H9 (cell line): Measurements from ENCODE around the gene ARHGDIB. TPM values are rescaled to one million over a fixed set of nuclear protein-coding genes. Genes with fewer than 3 reads are reported as not detected.
A peak's percentile ranks its signal among the peaks of the same experiment; 100 is the strongest.

Source experiments
- DNase-seq: peaks from one replicate; pipeline ENCODE4 v3.0.0-alpha.2; 2017
- H2AFZ ChIP-seq: one replicate; pipeline ENCODE4 v1.6.1; 2013; ENCODE audit warnings: mild to moderate bottlenecking, low read length, control low read depth, moderate library complexity
- H2AK5ac ChIP-seq: 2 replicates; pipeline ENCODE4 v1.6.1; 2013; ENCODE audit warnings: low read length, control low read depth, mixed read lengths; ENCODE audit not compliant: insufficient read length
- H2BK120ac ChIP-seq: one replicate; pipeline ENCODE4 v1.6.1; 2013; ENCODE audit warnings: low read depth, mild to moderate bottlenecking, low read length, control low read depth, inconsistent platforms; ENCODE audit not compliant: poor library complexity, severe bottlenecking
- H2BK12ac ChIP-seq: 2 replicates; pipeline ENCODE4 v1.6.1; 2013; ENCODE audit warnings: low read length, control low read depth, mixed read lengths, low read depth; ENCODE audit not compliant: insufficient read length
- H2BK15ac ChIP-seq: 2 replicates; pipeline ENCODE4 v1.6.1; 2013; ENCODE audit warnings: low read depth, low read length, control low read depth
- H2BK20ac ChIP-seq: one replicate; pipeline ENCODE4 v1.6.1; 2013; ENCODE audit warnings: low read depth, mild to moderate bottlenecking, low read length, control low read depth, inconsistent platforms; ENCODE audit not compliant: poor library complexity, severe bottlenecking
- H2BK5ac ChIP-seq: 2 replicates; pipeline ENCODE4 v1.6.1; 2013; ENCODE audit warnings: low read length, control low read depth, mixed read lengths; ENCODE audit not compliant: insufficient read length
- H3K14ac ChIP-seq: 2 replicates; pipeline ENCODE4 v1.6.1; 2013; ENCODE audit warnings: low read length, control low read depth; ENCODE audit not compliant: insufficient read depth
- H3K18ac ChIP-seq: 2 replicates; pipeline ENCODE4 v1.6.1; 2013; ENCODE audit warnings: low read depth, mild to moderate bottlenecking, mixed read lengths, low read length, control low read depth; ENCODE audit not compliant: insufficient read length
- H3K23ac ChIP-seq: 2 replicates; pipeline ENCODE4 v1.6.1; 2013; ENCODE audit warnings: low read length, control low read depth, mixed read lengths, low read depth; ENCODE audit not compliant: insufficient read length
- H3K23me2 ChIP-seq: 2 replicates; pipeline ENCODE4 v1.6.1; 2013; ENCODE audit warnings: low read depth, mild to moderate bottlenecking, mixed read lengths, low read length, control low read depth; ENCODE audit not compliant: insufficient read length, poor library complexity, severe bottlenecking
- H3K27ac ChIP-seq: 2 replicates; pipeline ENCODE4 v1.5.1; 2013; ENCODE audit warnings: low read length, control low read depth, mixed read lengths, low read depth; ENCODE audit not compliant: insufficient read length
- H3K27me3 ChIP-seq: 2 replicates; pipeline ENCODE4 v1.6.1; 2013; ENCODE audit warnings: low read length, control low read depth, inconsistent platforms; ENCODE audit not compliant: insufficient read depth
- H3K4ac ChIP-seq: 2 replicates; pipeline ENCODE4 v1.6.1; 2013; ENCODE audit warnings: low read depth, mild to moderate bottlenecking, control low read depth, inconsistent platforms, low read length, moderate library complexity
- H3K4me1 ChIP-seq: 2 replicates; pipeline ENCODE4 v1.6.1; 2013; ENCODE audit warnings: low read length, control low read depth, inconsistent platforms; ENCODE audit not compliant: insufficient read depth
- H3K4me2 ChIP-seq: 2 replicates; pipeline ENCODE4 v1.6.1; 2013; ENCODE audit warnings: low read length, control low read depth, mixed read lengths; ENCODE audit not compliant: insufficient read length, insufficient read depth
- H3K56ac ChIP-seq: 2 replicates; pipeline ENCODE4 v1.6.1; 2013; ENCODE audit warnings: low read depth, mild to moderate bottlenecking, mixed read lengths, low read length, control low read depth; ENCODE audit not compliant: insufficient read length
- H3K79me1 ChIP-seq: 2 replicates; pipeline ENCODE4 v1.6.1; 2013; ENCODE audit warnings: low read depth, mild to moderate bottlenecking, moderate library complexity, low read length, control low read depth, inconsistent platforms; ENCODE audit not compliant: insufficient read depth, poor library complexity, severe bottlenecking
- H3K79me2 ChIP-seq: 2 replicates; pipeline ENCODE4 v1.6.1; 2013; ENCODE audit warnings: low read length, control low read depth, inconsistent platforms; ENCODE audit not compliant: insufficient read depth
- H3K9ac ChIP-seq: 2 replicates; pipeline ENCODE4 v1.6.1; 2013; ENCODE audit warnings: low read length, control low read depth, mixed read lengths; ENCODE audit not compliant: insufficient read length; ENCODE audit errors: extremely low read depth
- H3K9me3 ChIP-seq: one replicate; pipeline ENCODE4 v1.6.1; 2013; ENCODE audit warnings: low read depth, low read length, inconsistent platforms; ENCODE audit not compliant: control insufficient read depth
- H3T11ph ChIP-seq: one replicate; pipeline ENCODE4 v1.6.1; 2013; ENCODE audit warnings: mild to moderate bottlenecking, low read length, control low read depth, inconsistent platforms
- H4K20me1 ChIP-seq: one replicate; pipeline ENCODE4 v1.6.1; 2013; ENCODE audit not compliant: control insufficient read depth, insufficient read length, insufficient read depth
- H4K5ac ChIP-seq: 2 replicates; pipeline ENCODE4 v1.6.1; 2013; ENCODE audit warnings: low read depth, mild to moderate bottlenecking, mixed read lengths, low read length, control low read depth; ENCODE audit not compliant: insufficient read length
- H4K8ac ChIP-seq: replicated peaks from 2 replicates; pipeline ENCODE4 v1.6.1; 2013; ENCODE audit warnings: low read length, control low read depth, mixed read lengths, low read depth; ENCODE audit not compliant: insufficient read length
- H4K91ac ChIP-seq: 2 replicates; pipeline ENCODE4 v1.6.1; 2013; ENCODE audit warnings: low read depth, mild to moderate bottlenecking, moderate library complexity, mixed read lengths, low read length, control low read depth; ENCODE audit not compliant: insufficient read length
- H3K27ac Mint-ChIP-seq, 3 experiments: 2 replicates in 2 of 3; 3 replicates in 1 of 3; pipeline ENCODE4 v1.8.0; 2020 to 2021; ENCODE audit warnings: mixed read lengths in 3 of 3, mild to moderate bottlenecking in 1 of 3, moderate library complexity in 1 of 3
- H3K27me3 Mint-ChIP-seq: 2 replicates; pipeline ENCODE4 v1.8.0; 2021; ENCODE audit warnings: low read depth, mild to moderate bottlenecking, moderate library complexity, mixed read lengths
- H3K36me3 Mint-ChIP-seq, 3 experiments: 2 replicates in 2 of 3; 3 replicates in 1 of 3; pipeline ENCODE4 v1.8.0; 2020 to 2021; ENCODE audit warnings: low read depth in 3 of 3, mixed read lengths in 3 of 3; ENCODE audit not compliant: insufficient read depth in 1 of 3
- H3K4me1 Mint-ChIP-seq, 2 experiments: 2 replicates each; pipeline ENCODE4 v1.8.0; 2020; ENCODE audit warnings: mixed read lengths in 2 of 2
- H3K4me3 Mint-ChIP-seq, 2 experiments: 2 replicates in 1 of 2; 3 replicates in 1 of 2; pipeline ENCODE4 v1.8.0; 2020 to 2021; ENCODE audit warnings: mild to moderate bottlenecking in 2 of 2, mixed read lengths in 2 of 2, moderate library complexity in 1 of 2
- H3K9me3 Mint-ChIP-seq, 2 experiments: 2 replicates in 1 of 2; 3 replicates in 1 of 2; pipeline ENCODE4 v1.8.0; 2020; ENCODE audit warnings: mild to moderate bottlenecking in 2 of 2, mixed read lengths in 2 of 2, moderate library complexity in 1 of 2
- WGBS: extraction: QIAGEN DNeasy Blood & Tissue Kit; methylation state at CpG from one replicate; pipeline ENCODE4 v1.1.7; 2013; ENCODE audit warnings: missing lambda C conversion rate, low lambda C conversion rate, mixed read lengths; ENCODE audit not compliant: insufficient read length; ENCODE audit errors: extremely low coverage; 5-methylcytosine and 5-hydroxymethylcytosine counted together
- total RNA-seq: library from RNA; stranded (reverse); gene quantifications from 2 replicates; pipeline ENCODE4 v1.2.1, GENCODE V29; 2021
- TF ChIP-seq, protein P1 (sequence below): fragments of 200-600 bp; sonication (generic); conservative IDR thresholded peaks from 3 replicates; pipeline ENCODE4 v1.8.0; 2021; ENCODE audit warnings: antibody characterized with exemption, mild to moderate bottlenecking

The ARHGDIB gene
- total RNA-seq, 1 experiment from 2014 or later, result 0.44 TPM

DNA sequence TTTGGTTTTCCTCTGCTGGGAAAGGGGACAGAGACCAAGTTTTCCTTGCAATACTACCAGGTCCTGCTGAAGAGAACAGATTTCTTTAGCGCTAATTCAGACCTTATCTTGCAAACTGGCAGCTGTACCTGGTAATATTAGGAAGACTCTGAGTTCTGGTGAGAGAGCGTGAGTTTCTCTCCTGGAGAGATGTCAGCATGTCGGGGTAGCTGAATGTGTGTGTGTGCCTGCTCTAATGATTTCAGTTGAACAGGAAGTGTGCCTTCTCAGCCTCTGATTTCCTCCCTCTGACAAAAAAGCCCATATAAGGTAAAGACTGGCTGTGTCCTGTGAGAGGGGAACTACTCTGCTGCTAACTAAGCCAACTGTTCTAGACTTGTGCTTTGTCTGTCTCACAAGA, 12.7 kb downstream of the ARHGDIB start:
- DNase-seq, result no peak
- no peak overlapping the region for H4K8ac ChIP-seq
- no peaks in the 10 kb centered on the region; the same call in 1 of the 2 replicates for H3K27me3 Mint-ChIP-seq
- H2BK5ac ChIP-seq, result no peak overlapping the region
- no peaks in the 10 kb centered on the region for H3K79me1 ChIP-seq
- H3K18ac ChIP-seq, result peak overlapping the region; percentile 89
- TF ChIP-seq, protein P1, sequence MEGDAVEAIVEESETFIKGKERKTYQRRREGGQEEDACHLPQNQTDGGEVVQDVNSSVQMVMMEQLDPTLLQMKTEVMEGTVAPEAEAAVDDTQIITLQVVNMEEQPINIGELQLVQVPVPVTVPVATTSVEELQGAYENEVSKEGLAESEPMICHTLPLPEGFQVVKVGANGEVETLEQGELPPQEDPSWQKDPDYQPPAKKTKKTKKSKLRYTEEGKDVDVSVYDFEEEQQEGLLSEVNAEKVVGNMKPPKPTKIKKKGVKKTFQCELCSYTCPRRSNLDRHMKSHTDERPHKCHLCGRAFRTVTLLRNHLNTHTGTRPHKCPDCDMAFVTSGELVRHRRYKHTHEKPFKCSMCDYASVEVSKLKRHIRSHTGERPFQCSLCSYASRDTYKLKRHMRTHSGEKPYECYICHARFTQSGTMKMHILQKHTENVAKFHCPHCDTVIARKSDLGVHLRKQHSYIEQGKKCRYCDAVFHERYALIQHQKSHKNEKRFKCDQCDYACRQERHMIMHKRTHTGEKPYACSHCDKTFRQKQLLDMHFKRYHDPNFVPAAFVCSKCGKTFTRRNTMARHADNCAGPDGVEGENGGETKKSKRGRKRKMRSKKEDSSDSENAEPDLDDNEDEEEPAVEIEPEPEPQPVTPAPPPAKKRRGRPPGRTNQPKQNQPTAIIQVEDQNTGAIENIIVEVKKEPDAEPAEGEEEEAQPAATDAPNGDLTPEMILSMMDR, result no peak
- H4K91ac ChIP-seq, result no peak overlapping the region
- no peaks in the 10 kb centered on the region for H3K23me2 ChIP-seq
- H3K36me3 Mint-ChIP-seq, result no peaks in the 10 kb centered on the region
- H3K9me3 Mint-ChIP-seq, result no peaks in the 10 kb centered on the region
- H3K14ac ChIP-seq, result peak overlapping the region; percentile 96; the same call in 1 of the 2 replicates
- H3K27me3 ChIP-seq, result no peaks in the 10 kb centered on the region
- no peak overlapping the region for H3K23ac ChIP-seq
- no peak overlapping the region for H4K5ac ChIP-seq
- H3K4me1 Mint-ChIP-seq, result peaks cover 10 to 13% of the 10 kb centered on the region in 2 experiments
- H2BK20ac ChIP-seq, result no peak overlapping the region
- H2BK120ac ChIP-seq, result no peak overlapping the region
- no peak overlapping the region for H3K4me2 ChIP-seq
- H3K4me3 Mint-ChIP-seq, result no peak overlapping the region
- no peak overlapping the region for H2AK5ac ChIP-seq
- peak overlapping the region; percentile 19 to 93 (median 46); a peak in 4 of 7 replicates for H3K27ac Mint-ChIP-seq
- H3K27ac ChIP-seq, result no peak overlapping the region
- H3K9me3 ChIP-seq, result no peaks in the 10 kb centered on the region
- peaks cover 6% of the 10 kb centered on the region; the same call in 1 of the 2 replicates for H3K4me1 ChIP-seq
- no CpG with 5 or more reads among the region's 3 CpGs for WGBS
- H3T11ph ChIP-seq, result peak overlapping the region; percentile 89
- peak overlapping the region; percentile 97 for H2AFZ ChIP-seq
- H2BK12ac ChIP-seq, result peak overlapping the region; percentile 88
- H3K56ac ChIP-seq, result no peak overlapping the region
- H3K9ac ChIP-seq, result peak overlapping the region; percentile 30
- H3K4ac ChIP-seq, result no peak overlapping the region; the same call in 1 of the 2 replicates
- no peak overlapping the region for H2BK15ac ChIP-seq
- no peaks in the 10 kb centered on the region for H4K20me1 ChIP-seq
- H3K79me2 ChIP-seq, result no peaks in the 10 kb centered on the region
